ENCODE data around the gene NSDHL. TPM values are rescaled to one million over a fixed set of nuclear protein-coding genes. Genes with fewer than 3 reads are reported as not detected.

Gene NSDHL
- total RNA-seq, 1 experiment from 2014 or later = 31.6 TPM

- Histone ChIP-seq H2BK12ac (ENCODE audit: insufficient read length, low read depth, low read length) (no peak overlapping the region), H2AFZ (ENCODE audit: low read length) (no peak overlapping the region), H3T11ph (ENCODE audit: low read length) (no peak overlapping the region), H3K9me3 (ENCODE audit: control insufficient read depth, low read depth, low read length) (peaks cover 24% of the 10 kb centered on the region), H3K56ac (ENCODE audit: insufficient read length, low read depth, low read length) (no peak overlapping the region), H3K9ac (ENCODE audit: extremely low read depth, insufficient read length, low read length) (no peak overlapping the region), H3K23me2 (ENCODE audit: insufficient read length, low read depth, low read length, poor library complexity, severe bottlenecking) (no peaks in the 10 kb centered on the region), H3K79me2 (ENCODE audit: insufficient read depth, low read length) (no peaks in the 10 kb centered on the region), H2BK20ac (ENCODE audit: low read depth, low read length, poor library complexity, severe bottlenecking) (no peak overlapping the region), H3K4me2 (ENCODE audit: insufficient read depth, insufficient read length, low read length) (no peak overlapping the region), H4K8ac (replicated peaks; ENCODE audit: insufficient read length, low read depth, low read length) (no peak overlapping the region), H2BK15ac (ENCODE audit: low read depth, low read length) (no peak overlapping the region), H4K91ac (ENCODE audit: insufficient read length, low read depth, low read length) (no peak overlapping the region), H3K27me3 (ENCODE audit: insufficient read depth, low read length) (no peaks in the 10 kb centered on the region), H4K5ac (ENCODE audit: insufficient read length, low read depth, low read length) (no peak overlapping the region), H2BK5ac (ENCODE audit: insufficient read length, low read length) (no peak overlapping the region), H3K18ac (ENCODE audit: insufficient read length, low read depth, low read length) (no peak overlapping the region), H2AK5ac (ENCODE audit: insufficient read length, low read length) (no peak overlapping the region), H4K20me1 (ENCODE audit: control insufficient read depth, insufficient read depth, insufficient read length) (no peaks in the 10 kb centered on the region), H3K27ac (ENCODE audit: insufficient read length, low read depth, low read length) (no peak overlapping the region), H2BK120ac (ENCODE audit: low read depth, low read length, poor library complexity, severe bottlenecking) (no peak overlapping the region), H3K4me1 (ENCODE audit: insufficient read depth, low read length) (no peaks in the 10 kb centered on the region), H3K14ac (ENCODE audit: insufficient read depth, low read length) (no peak overlapping the region), H3K4ac (ENCODE audit: low read depth, low read length) (no peak overlapping the region), H3K23ac (ENCODE audit: insufficient read length, low read depth, low read length) (no peak overlapping the region), H3K79me1 (ENCODE audit: insufficient read depth, low read depth, low read length, poor library complexity, severe bottlenecking) (no peaks in the 10 kb centered on the region)
- Mint-ChIP-seq H3K36me3 (ENCODE audit: insufficient read depth in 1 of 3, low read depth in 3 of 3) (peaks cover 30 to 67% (median 38%) of the 10 kb centered on the region in 3 experiments), H3K4me1 (no peaks in the 10 kb centered on the region), H3K9me3 (peaks cover 69 to 78% of the 10 kb centered on the region in 2 experiments), H3K4me3 (no peak overlapping the region), H3K27ac (no peak overlapping the region), H3K27me3 (ENCODE audit: low read depth) (no peaks in the 10 kb centered on the region)
- no CpG with 5 or more reads among the region's 6 CpGs for WGBS (ENCODE audit: extremely low coverage, insufficient read length, low lambda C conversion rate)
- DNase-seq = no peak
- no peak for TF ChIP-seq CTCF (conservative IDR thresholded peaks at IDR 0.05)
These were observed 31.0 kb downstream of the NSDHL start for GRCh38 chrX:152861826-152862225.

Measured in H9 (cell line).